ENCODE data around the gene RNASEH2B.

Gene RNASEH2B

GRCh38 chr13:50936679-50937078, 27.1 kb downstream of the RNASEH2B start:
- ATAC-seq (ENCODE audit: low read depth) (no peak), DNase-seq (ENCODE audit: low spot score in 2 of 2) (no peak)
- no peak overlapping the region for H3K27ac Mint-ChIP-seq
- peaks cover 7% of the 10 kb centered on the region for H3K4me1 Mint-ChIP-seq
- H3K36me3 Mint-ChIP-seq: peaks cover 58% of the 10 kb centered on the region
- no peaks in the 10 kb centered on the region for H3K27me3 Mint-ChIP-seq
- no peaks in the 10 kb centered on the region for H3K9me3 Mint-ChIP-seq
- H3K4me3 Mint-ChIP-seq: no peak overlapping the region

GRCh38 chr13:50940509-50940908, 30.9 kb downstream of the RNASEH2B start:
- H3K4me1 Mint-ChIP-seq: peaks cover 6% of the 10 kb centered on the region
- H3K27ac Mint-ChIP-seq: no peak overlapping the region
- DNase-seq (ENCODE audit: low spot score in 2 of 2) (no peak), ATAC-seq (ENCODE audit: low read depth) (no peak)
- H3K9me3 Mint-ChIP-seq: no peaks in the 10 kb centered on the region
- H3K36me3 Mint-ChIP-seq: peaks cover 52% of the 10 kb centered on the region
- no peak overlapping the region for H3K4me3 Mint-ChIP-seq
- no peaks in the 10 kb centered on the region for H3K27me3 Mint-ChIP-seq

GRCh38 chr13:50941146-50941545, 31.6 kb downstream of the RNASEH2B start:
- peaks cover 48% of the 10 kb centered on the region for H3K36me3 Mint-ChIP-seq
- H3K9me3 Mint-ChIP-seq: no peaks in the 10 kb centered on the region
- ATAC-seq (ENCODE audit: low read depth) (no peak), DNase-seq (ENCODE audit: low spot score in 2 of 2) (no peak)
- no peaks in the 10 kb centered on the region for H3K4me1 Mint-ChIP-seq
- no peak overlapping the region for H3K4me3 Mint-ChIP-seq
- H3K27ac Mint-ChIP-seq: no peak overlapping the region
- H3K27me3 Mint-ChIP-seq: no peaks in the 10 kb centered on the region

DNA sequence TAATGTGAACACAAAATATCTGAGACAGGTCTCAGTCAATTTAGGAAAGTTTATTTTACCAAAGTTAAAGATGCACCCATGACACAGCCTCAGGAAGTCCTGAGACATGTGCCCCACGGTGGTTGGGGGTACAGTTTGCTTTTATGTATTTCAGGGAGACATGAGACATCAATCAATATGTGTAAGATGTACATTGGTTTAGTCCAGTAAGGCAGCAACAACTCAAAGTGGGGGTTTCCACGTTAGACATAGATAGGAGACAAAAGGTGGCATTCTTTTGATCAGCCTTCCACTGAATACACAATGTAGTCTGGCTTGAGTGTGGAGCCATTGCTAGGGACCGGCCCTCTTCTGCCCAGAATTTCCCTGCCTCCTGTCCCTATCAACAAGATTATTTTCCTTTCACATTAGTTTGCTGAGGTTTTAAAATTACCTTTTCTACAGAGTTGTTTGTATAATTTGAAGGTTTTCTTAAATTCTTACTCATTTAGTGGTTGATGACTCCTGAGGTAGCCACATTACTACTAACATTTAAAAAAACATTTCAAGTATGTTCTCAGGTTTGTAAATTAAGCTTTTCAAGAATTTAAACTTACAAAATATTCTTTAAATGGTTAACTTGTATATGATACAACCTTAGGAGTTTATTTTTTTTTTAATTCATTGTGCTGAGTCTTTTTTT, 33.2 kb downstream of the RNASEH2B start:
- Mint-ChIP-seq H3K4me1 (peaks cover 3% of the 10 kb centered on the region), H3K9me3 (no peaks in the 10 kb centered on the region), H3K27ac (no peak overlapping the region), H3K36me3 (peaks cover 40% of the 10 kb centered on the region), H3K27me3 (no peaks in the 10 kb centered on the region), H3K4me3 (no peak overlapping the region)
- ATAC-seq (ENCODE audit: low read depth): no peak
- DNase-seq (ENCODE audit: low spot score in 2 of 2): no peak

GRCh38 chr13:50945669-50946068, 36.1 kb downstream of the RNASEH2B start:
- Mint-ChIP-seq H3K27ac (no peak overlapping the region), H3K36me3 (peaks cover 41% of the 10 kb centered on the region), H3K4me1 (peaks cover 3% of the 10 kb centered on the region), H3K27me3 (no peaks in the 10 kb centered on the region), H3K4me3 (no peak overlapping the region), H3K9me3 (no peaks in the 10 kb centered on the region)
- DNase-seq (ENCODE audit: low spot score in 2 of 2): no peak
- ATAC-seq (ENCODE audit: low read depth): no peak

GRCh38 chr13:50948601-50949000, 39.0 kb downstream of the RNASEH2B start:
- H3K27ac Mint-ChIP-seq: no peak overlapping the region
- peaks cover 32% of the 10 kb centered on the region for H3K36me3 Mint-ChIP-seq

DNA sequence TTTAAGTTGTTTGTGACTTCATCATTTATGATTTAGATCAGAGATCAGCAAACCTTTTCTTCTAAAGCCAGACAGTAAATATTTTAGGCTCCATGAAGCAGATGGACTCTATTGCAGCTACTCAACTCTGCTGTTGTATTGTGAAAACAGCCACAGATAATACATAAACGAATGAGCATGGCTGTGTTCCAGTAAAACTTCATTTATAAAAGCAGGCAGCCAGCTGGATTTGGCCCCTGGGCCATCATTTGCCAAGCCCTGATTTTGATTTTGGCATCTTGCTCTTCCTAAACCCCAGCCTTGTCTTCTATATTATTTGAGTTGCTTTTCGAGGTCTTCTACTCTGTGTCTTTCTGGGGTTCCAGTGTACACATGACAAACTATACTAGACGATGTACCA, 41.3 kb downstream of the RNASEH2B start:
- H3K9me3 Mint-ChIP-seq: no peaks in the 10 kb centered on the region
- H3K4me3 Mint-ChIP-seq: no peak overlapping the region
- DNase-seq (ENCODE audit: low spot score in 2 of 2) (no peak), ATAC-seq (ENCODE audit: low read depth) (no peak)
- H3K27ac Mint-ChIP-seq: no peak overlapping the region
- peaks cover 24% of the 10 kb centered on the region for H3K36me3 Mint-ChIP-seq
- H3K4me1 Mint-ChIP-seq: peaks cover 5% of the 10 kb centered on the region
- no peaks in the 10 kb centered on the region for H3K27me3 Mint-ChIP-seq

More at GRCh38 chr13:50948601-50949000, 39.0 kb downstream of the RNASEH2B start:
- H3K9me3 Mint-ChIP-seq: no peaks in the 10 kb centered on the region
- H3K27me3 Mint-ChIP-seq: no peaks in the 10 kb centered on the region
- no peak for DNase-seq (ENCODE audit: low spot score in 2 of 2)
- ATAC-seq (ENCODE audit: low read depth): no peak
- peaks cover 3% of the 10 kb centered on the region for H3K4me1 Mint-ChIP-seq
- H3K4me3 Mint-ChIP-seq: no peak overlapping the region

- Mint-ChIP-seq H3K27ac (no peak overlapping the region), H3K4me1 (peaks cover 3% of the 10 kb centered on the region), H3K27me3 (no peaks in the 10 kb centered on the region), H3K36me3 (peaks cover 23% of the 10 kb centered on the region), H3K4me3 (no peak overlapping the region), H3K9me3 (no peaks in the 10 kb centered on the region)
- no peak for ATAC-seq (ENCODE audit: low read depth)
- DNase-seq (ENCODE audit: low spot score in 2 of 2): no peak
These were observed 41.8 kb downstream of the RNASEH2B start for GRCh38 chr13:50951366-50951765.

GRCh38 chr13:50955241-50955640, 45.6 kb downstream of the RNASEH2B start:
- H3K4me1 Mint-ChIP-seq: peaks cover 10% of the 10 kb centered on the region
- ATAC-seq (ENCODE audit: low read depth) (no peak), DNase-seq (ENCODE audit: low spot score in 2 of 2) (no peak)
- H3K27ac Mint-ChIP-seq: no peak overlapping the region
- H3K27me3 Mint-ChIP-seq: no peaks in the 10 kb centered on the region
- no peaks in the 10 kb centered on the region for H3K9me3 Mint-ChIP-seq
- no peak overlapping the region for H3K4me3 Mint-ChIP-seq
- peaks cover 24% of the 10 kb centered on the region for H3K36me3 Mint-ChIP-seq

GRCh38 chr13:50955798-50956197, 46.2 kb downstream of the RNASEH2B start:
- Mint-ChIP-seq H3K9me3 (no peaks in the 10 kb centered on the region), H3K27ac (no peak overlapping the region), H3K4me3 (no peak overlapping the region), H3K27me3 (no peaks in the 10 kb centered on the region), H3K4me1 (peaks cover 10% of the 10 kb centered on the region), H3K36me3 (peaks cover 24% of the 10 kb centered on the region)
- DNase-seq (ENCODE audit: low spot score in 2 of 2): no peak
- ATAC-seq (ENCODE audit: low read depth): no peak

GRCh38 chr13:50957620-50958019, 48.0 kb downstream of the RNASEH2B start:
- Mint-ChIP-seq H3K36me3 (peaks cover 34% of the 10 kb centered on the region), H3K4me3 (no peak overlapping the region), H3K27ac (peak overlapping the region; percentile 38), H3K9me3 (no peaks in the 10 kb centered on the region), H3K4me1 (peaks cover 10% of the 10 kb centered on the region), H3K27me3 (no peaks in the 10 kb centered on the region)
- no peak for ATAC-seq (ENCODE audit: low read depth)
- no peak for DNase-seq (ENCODE audit: low spot score in 2 of 2)

- Mint-ChIP-seq H3K36me3 (peaks cover 42% of the 10 kb centered on the region), H3K27me3 (no peaks in the 10 kb centered on the region), H3K27ac (no peak overlapping the region), H3K9me3 (no peaks in the 10 kb centered on the region), H3K4me3 (no peak overlapping the region), H3K4me1 (no peaks in the 10 kb centered on the region)
- ATAC-seq (ENCODE audit: low read depth) (no peak), DNase-seq (ENCODE audit: low spot score in 2 of 2) (no peak)
These were observed 60.1 kb downstream of the RNASEH2B start for GRCh38 chr13:50969691-50970090.

- Mint-ChIP-seq H3K4me1 (no peaks in the 10 kb centered on the region), H3K27me3 (no peaks in the 10 kb centered on the region), H3K4me3 (no peak overlapping the region), H3K9me3 (no peaks in the 10 kb centered on the region), H3K27ac (no peak overlapping the region), H3K36me3 (peaks cover 43% of the 10 kb centered on the region)
- DNase-seq (ENCODE audit: low spot score in 2 of 2): no peak
- no peak for ATAC-seq (ENCODE audit: low read depth)
These were observed 61.4 kb downstream of the RNASEH2B start for GRCh38 chr13:50970956-50971355.

GRCh38 chr13:50974268-50974667, 64.7 kb downstream of the RNASEH2B start:
- ATAC-seq (ENCODE audit: low read depth) (no peak), DNase-seq (ENCODE audit: low spot score in 2 of 2) (no peak)
- Mint-ChIP-seq H3K27ac (peak overlapping the region; percentile 38), H3K36me3 (peaks cover 39% of the 10 kb centered on the region), H3K4me1 (no peaks in the 10 kb centered on the region), H3K9me3 (no peaks in the 10 kb centered on the region), H3K27me3 (no peaks in the 10 kb centered on the region), H3K4me3 (no peak overlapping the region)

- ATAC-seq (ENCODE audit: low read depth): no peak
- no peaks in the 10 kb centered on the region for H3K27me3 Mint-ChIP-seq
- no peaks in the 10 kb centered on the region for H3K4me1 Mint-ChIP-seq
- DNase-seq (ENCODE audit: low spot score in 2 of 2): no peak
- no peak overlapping the region for H3K27ac Mint-ChIP-seq
- H3K4me3 Mint-ChIP-seq: no peak overlapping the region
- H3K36me3 Mint-ChIP-seq: peaks cover 25% of the 10 kb centered on the region
- peaks cover 1% of the 10 kb centered on the region for H3K9me3 Mint-ChIP-seq
These were observed 69.6 kb downstream of the RNASEH2B start for GRCh38 chr13:50979187-50979586.
